MM.1S (cell line): Measurements from ENCODE around the gene TNFRSF25.

Source experiments
- DNase-seq: peaks from one replicate; pipeline ENCODE4 v3.0.0-alpha.2; 2015
- H2AFZ ChIP-seq: fragments of 300-600 bp; sonication (generic); 2 replicates; pipeline ENCODE4 v1.6.0; 2016; ENCODE audit warnings: antibody characterized with exemption, low read length
- H3F3A ChIP-seq: fragments of 300-600 bp; sonication (generic); 2 replicates; pipeline ENCODE4 v1.6.1; 2016; ENCODE audit warnings: mild to moderate bottlenecking, antibody characterized with exemption, low read length, moderate library complexity, mixed read lengths; ENCODE audit not compliant: insufficient read depth
- H3K27ac ChIP-seq: fragments of 300-600 bp; sonication (generic); 2 replicates; pipeline ENCODE4 v1.5.1; 2016; ENCODE audit warnings: mild to moderate bottlenecking, low read length
- H3K27me3 ChIP-seq: fragments of 300-600 bp; sonication (generic); replicated peaks from 2 replicates; pipeline ENCODE4 v1.6.0; 2016; ENCODE audit warnings: low read length; ENCODE audit not compliant: insufficient read depth
- H3K36me3 ChIP-seq: fragments of 300-600 bp; sonication (generic); replicated peaks from 2 replicates; pipeline ENCODE4 v1.6.1; 2016; ENCODE audit warnings: mild to moderate bottlenecking, low read length, mixed read lengths; ENCODE audit not compliant: insufficient read depth
- H3K4me1 ChIP-seq: fragments of 300-600 bp; sonication (generic); 2 replicates; pipeline ENCODE4 v1.6.1; 2016; ENCODE audit warnings: low read length, mixed read lengths
- H3K4me2 ChIP-seq: fragments of 300-600 bp; sonication (generic); 2 replicates; pipeline ENCODE4 v1.6.0; 2016; ENCODE audit warnings: low read depth, low read length
- H3K4me3 ChIP-seq: fragments of 300-600 bp; sonication (generic); 2 replicates; pipeline ENCODE4 v1.5.1; 2016; ENCODE audit warnings: low read length, mixed read lengths
- H3K79me2 ChIP-seq: fragments of 300-600 bp; sonication (generic); 2 replicates; pipeline ENCODE4 v1.6.1; 2016; ENCODE audit warnings: mixed run types, low read length, mixed read lengths
- H3K9ac ChIP-seq: fragments of 300-600 bp; sonication (generic); 2 replicates; pipeline ENCODE4 v1.6.1; 2016; ENCODE audit warnings: low read length, mixed read lengths
- H3K9me2 ChIP-seq: fragments of 300-600 bp; sonication (generic); replicated peaks from 2 replicates; pipeline ENCODE4 v1.6.1; 2016; ENCODE audit warnings: mild to moderate bottlenecking, low read length, mixed read lengths; ENCODE audit not compliant: insufficient read depth
- H3K9me3 ChIP-seq: fragments of 300-600 bp; sonication (generic); replicated peaks from 2 replicates; pipeline ENCODE4 v1.6.1; 2016; ENCODE audit warnings: mild to moderate bottlenecking, low read length, mixed read lengths; ENCODE audit not compliant: insufficient read depth
- H4K20me1 ChIP-seq: fragments of 300-600 bp; sonication (generic); 2 replicates; pipeline ENCODE4 v1.6.1; 2016; ENCODE audit warnings: mild to moderate bottlenecking, low read length, moderate library complexity, mixed read lengths; ENCODE audit not compliant: insufficient read depth
- CTCF ChIP-seq: fragments of 300-600 bp; sonication (generic); IDR thresholded peaks from 2 replicates; pipeline ENCODE4 v1.5.1; 2016; ENCODE audit warnings: antibody characterized with exemption, low read length, mixed read lengths
- EZH2 ChIP-seq: fragments of 300-600 bp; sonication (generic); optimal IDR thresholded peaks from 2 replicates; pipeline ENCODE3; 2017; ENCODE audit warnings: low read depth, mild to moderate bottlenecking, antibody characterized with exemption, low read length, mixed read lengths
- EZH2phosphoT487 ChIP-seq: fragments of 300-600 bp; sonication (generic); IDR thresholded peaks from 2 replicates; pipeline ENCODE4 v1.6.1; 2018; ENCODE audit warnings: antibody characterized with exemption, low read length

The TNFRSF25 gene

DNA sequence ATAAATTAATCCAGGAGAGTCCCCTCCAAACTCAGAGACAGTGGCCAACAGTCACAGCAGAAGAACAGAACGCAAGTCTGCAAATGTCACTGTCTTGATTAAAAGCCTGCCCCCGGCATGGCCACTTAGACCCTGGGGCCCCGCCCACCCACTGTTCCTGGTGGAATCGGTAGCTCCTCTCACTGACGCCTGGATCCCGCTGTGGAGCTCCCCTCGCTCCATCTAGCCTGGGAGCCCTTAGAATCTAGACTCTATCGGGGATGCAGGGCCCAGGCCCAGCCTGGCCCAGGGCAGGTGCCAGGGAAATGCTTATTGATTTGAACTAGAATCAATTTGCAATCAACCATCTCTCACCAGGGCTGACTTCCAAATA, 46.9 kb upstream of the TNFRSF25 start:
- Histone ChIP-seq H3F3A (no peaks in the 10 kb centered on the region), H4K20me1 (no peaks in the 10 kb centered on the region), H3K9me3 (no peaks in the 10 kb centered on the region), H2AFZ (no peak overlapping the region), H3K4me3 (no peak overlapping the region), H3K36me3 (no peaks in the 10 kb centered on the region), H3K27ac (no peak overlapping the region), H3K4me2 (no peak overlapping the region), H3K27me3 (peaks cover 21% of the 10 kb centered on the region), H3K79me2 (no peaks in the 10 kb centered on the region), H3K9me2 (no peaks in the 10 kb centered on the region), H3K9ac (no peak overlapping the region), H3K4me1 (peaks cover 4% of the 10 kb centered on the region; the same call in 1 of the 2 replicates)
- TF ChIP-seq CTCF (no peak), EZH2 (no peak), EZH2phosphoT487 (no peak)
- DNase-seq: no peak

GRCh38 chr1:6512245-6512907, 46.4 kb upstream of the TNFRSF25 start:
- Histone ChIP-seq H3K4me1 (peaks cover 4% of the 10 kb centered on the region; the same call in 1 of the 2 replicates), H3K4me2 (no peak overlapping the region), H3K27ac (no peak overlapping the region)

DNA sequence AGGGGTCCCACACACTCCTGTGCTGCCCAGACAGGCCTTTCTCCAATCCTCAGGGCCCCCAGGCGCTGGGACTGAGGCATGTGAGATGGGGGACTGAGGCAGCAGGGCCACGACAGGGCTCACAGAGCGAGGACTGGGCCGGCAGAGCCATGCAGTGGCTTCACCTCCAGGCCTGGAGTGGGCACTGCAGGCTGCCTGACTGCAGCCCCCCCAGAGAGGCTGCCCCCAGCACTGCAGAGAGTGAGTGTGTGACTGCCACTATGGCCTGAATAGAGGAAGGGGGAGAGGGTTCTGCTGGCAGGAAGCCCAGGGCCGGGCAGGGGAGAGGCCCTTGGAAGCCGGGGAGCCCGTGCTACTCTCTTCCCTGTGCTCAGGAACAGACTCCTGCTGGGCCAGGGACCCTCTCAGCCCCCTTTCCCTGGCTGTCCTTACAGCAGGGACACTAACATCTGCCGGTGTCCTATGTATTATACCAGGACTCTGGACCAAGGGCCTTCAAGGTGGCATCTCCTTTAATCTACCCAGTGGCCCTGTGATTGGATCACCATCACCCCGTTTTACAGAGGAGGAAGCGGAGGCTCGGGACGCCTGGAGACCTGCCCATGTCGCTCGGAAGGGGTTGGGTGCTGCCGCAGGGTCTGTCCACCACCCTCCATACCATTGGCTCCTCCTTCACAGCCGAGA, 45.7 kb upstream of the TNFRSF25 start:
- no peaks in the 10 kb centered on the region for H3K79me2 ChIP-seq
- H3K36me3 ChIP-seq: no peaks in the 10 kb centered on the region
- H3K4me3 ChIP-seq: no peak overlapping the region
- DNase-seq: no peak
- H3F3A ChIP-seq: no peaks in the 10 kb centered on the region
- no peaks in the 10 kb centered on the region for H4K20me1 ChIP-seq
- peaks cover 33% of the 10 kb centered on the region for H3K27me3 ChIP-seq
- peaks cover 4% of the 10 kb centered on the region; the same call in 1 of the 2 replicates for H3K4me1 ChIP-seq
- TF ChIP-seq EZH2: no peak
- no peak for TF ChIP-seq EZH2phosphoT487
- no peak for TF ChIP-seq CTCF
- H2AFZ ChIP-seq: no peak overlapping the region
- H3K9me2 ChIP-seq: no peaks in the 10 kb centered on the region
- H3K9ac ChIP-seq: no peak overlapping the region
- H3K9me3 ChIP-seq: no peaks in the 10 kb centered on the region
- H3K4me2 ChIP-seq: no peak overlapping the region
- no peak overlapping the region for H3K27ac ChIP-seq

More at GRCh38 chr1:6512245-6512907, 46.4 kb upstream of the TNFRSF25 start:
- Histone ChIP-seq H3K9me3 (no peaks in the 10 kb centered on the region), H3K27me3 (peaks cover 27% of the 10 kb centered on the region), H3K79me2 (no peaks in the 10 kb centered on the region), H2AFZ (no peak overlapping the region), H3K36me3 (no peaks in the 10 kb centered on the region), H3F3A (no peaks in the 10 kb centered on the region), H3K9ac (no peak overlapping the region), H3K4me3 (no peak overlapping the region), H3K9me2 (no peaks in the 10 kb centered on the region), H4K20me1 (no peaks in the 10 kb centered on the region)
- DNase-seq: no peak
- TF ChIP-seq CTCF: no peak
- no peak for TF ChIP-seq EZH2phosphoT487
- TF ChIP-seq EZH2: no peak
